Epidermal melanocyte (primary cell): ENCODE data around the gene TPRX1.
"Not testable (repeated sequence)": the region's sequence is repeated elsewhere in the genome, so short reads cannot be mapped to it uniquely, and the experiment has no call there.

Experiments
- DNase-seq: peaks from one replicate; pipeline ENCODE4 v3.0.0; 2011; ENCODE audit warnings: low spot score; ENCODE audit not compliant: insufficient read length

Gene TPRX1, protein sequence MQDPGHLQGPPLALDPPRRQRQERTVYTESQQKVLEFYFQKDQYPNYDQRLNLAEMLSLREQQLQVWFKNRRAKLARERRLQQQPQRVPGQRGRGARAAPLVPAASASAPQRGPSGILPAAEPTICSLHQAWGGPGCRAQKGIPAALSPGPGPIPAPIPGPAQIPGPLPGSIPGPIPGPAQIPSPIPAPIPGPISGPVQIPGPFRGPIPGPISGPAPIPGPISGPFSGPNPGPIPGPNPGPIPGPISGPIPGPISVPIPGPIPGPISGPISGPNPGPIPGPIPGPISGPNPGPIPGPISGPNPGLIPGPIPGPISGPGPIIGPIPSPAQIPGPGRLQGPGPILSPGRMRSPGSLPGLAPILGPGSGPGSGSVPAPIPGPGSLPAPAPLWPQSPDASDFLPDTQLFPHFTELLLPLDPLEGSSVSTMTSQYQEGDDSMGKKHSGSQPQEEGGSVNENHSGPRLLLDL

DNA sequence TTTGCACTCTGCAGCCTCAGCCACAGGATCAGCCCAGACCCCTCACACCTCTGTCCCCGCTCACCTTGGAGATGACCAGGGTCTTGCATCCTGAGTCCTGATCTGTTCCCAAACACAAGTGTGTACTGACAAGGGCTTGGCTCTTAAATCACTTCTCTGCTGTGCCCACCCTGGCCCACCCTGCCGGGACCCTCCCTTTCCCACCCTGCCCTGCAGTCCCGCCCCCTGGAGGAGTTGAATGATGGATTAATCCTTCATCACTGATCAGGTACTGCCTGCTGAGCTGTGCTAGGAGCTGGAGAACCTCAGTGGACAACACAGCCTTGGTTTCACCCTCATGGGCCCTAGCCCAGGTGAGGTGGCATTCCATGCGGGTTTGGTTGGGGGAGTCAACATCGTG is at the start of gene TPRX1:
TSS of gene TPRX1 (minus strand) at position 101 of the 400 bp plus-strand sequence. CDS start at position 89, 12 bp downstream.
- not testable (repeated sequence) for DNase-seq

DNA sequence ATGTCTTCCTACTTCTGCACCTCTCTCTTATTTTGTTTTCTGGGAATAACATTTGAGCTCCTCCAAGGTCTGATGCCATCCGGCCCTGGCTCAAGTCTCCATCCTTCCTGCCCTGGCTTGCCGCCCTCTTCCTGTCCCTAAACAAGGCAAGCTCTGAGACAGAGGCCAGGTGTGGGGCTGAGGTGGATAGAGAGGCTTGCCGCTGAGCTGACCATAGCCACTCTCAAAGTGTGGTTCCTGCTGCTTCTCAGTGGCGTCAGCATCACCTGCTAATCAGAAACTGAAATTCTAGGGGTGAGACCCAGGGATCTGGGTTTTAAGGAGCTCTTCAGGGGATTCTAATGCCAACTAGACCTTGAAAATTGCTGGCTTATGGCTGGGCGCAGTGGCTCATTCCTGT is 48.7 kb upstream of the TPRX1 start:
- no peak for DNase-seq

DNA sequence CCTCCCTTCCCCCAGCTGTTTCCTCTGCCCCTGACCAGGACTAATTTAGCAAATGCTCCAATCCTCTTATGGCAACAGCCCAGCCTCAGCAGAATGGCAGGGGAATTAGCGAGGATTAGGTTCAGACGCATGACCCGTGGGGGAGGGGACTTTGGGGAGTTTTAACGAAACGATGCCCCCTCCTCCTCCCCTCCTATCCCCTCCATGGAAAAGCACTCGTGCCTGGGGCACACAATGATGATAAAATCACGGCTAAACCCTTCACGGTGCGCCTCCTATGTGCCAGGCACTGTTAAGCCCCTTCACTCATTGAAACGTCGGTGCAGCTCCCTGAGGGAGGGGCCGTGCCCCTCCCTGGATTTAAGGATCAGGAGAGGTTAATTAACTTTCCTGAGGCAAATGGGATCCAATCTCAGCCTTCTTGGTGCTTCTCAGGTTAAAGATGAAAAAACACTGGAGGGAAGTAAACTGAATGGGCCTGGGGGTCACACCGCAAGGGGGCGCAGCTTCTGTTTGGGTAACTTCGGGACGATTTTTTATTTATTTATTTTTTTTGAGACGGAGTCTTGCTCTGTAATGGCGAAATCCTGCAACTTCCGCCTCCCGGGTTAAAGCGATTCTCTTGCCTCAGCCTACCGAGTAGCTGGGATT is 44.6 kb upstream of the TPRX1 start:
- no peak for DNase-seq

DNA sequence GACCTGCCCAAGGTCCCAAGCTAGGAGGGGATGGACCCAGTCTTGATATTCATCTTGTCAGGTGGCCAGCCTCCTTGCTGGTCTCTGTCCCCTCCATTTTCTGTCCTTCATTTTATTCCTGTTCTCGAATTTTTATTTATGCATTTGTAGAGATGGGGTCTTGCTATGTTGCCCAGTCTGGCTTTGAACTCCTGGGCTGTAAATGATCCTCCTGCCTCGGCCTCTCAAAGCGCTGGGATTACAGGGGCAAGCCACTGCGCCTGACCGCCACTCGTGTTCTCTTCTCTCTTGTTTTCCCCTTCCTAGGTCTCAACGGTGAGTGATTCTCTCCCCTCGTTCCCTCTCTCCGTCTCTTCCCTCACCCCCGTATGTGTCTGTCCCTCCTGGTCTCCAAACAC is 44.1 kb upstream of the TPRX1 start:
- no peak for DNase-seq

DNA sequence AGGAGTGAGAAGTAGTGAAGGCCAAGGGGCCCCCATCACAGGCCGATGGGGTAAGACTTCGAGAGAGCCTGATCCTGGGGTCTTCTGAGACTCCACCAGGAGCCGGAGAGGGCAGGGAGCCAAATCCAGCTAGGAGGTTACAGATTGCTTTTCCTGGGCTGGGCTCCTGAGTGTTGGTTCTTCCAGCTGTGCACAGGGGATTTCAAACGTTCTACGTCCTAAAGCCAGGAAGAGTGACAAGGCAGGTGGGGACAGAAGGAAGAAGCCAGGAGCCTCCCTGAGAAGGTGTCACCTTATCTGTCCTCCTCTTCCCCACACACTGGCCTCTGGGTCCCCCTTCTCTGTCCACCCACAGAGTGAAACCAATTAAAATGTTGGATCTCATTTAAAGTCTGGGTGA is 38.6 kb upstream of the TPRX1 start:
- DNase-seq: no peak

DNA sequence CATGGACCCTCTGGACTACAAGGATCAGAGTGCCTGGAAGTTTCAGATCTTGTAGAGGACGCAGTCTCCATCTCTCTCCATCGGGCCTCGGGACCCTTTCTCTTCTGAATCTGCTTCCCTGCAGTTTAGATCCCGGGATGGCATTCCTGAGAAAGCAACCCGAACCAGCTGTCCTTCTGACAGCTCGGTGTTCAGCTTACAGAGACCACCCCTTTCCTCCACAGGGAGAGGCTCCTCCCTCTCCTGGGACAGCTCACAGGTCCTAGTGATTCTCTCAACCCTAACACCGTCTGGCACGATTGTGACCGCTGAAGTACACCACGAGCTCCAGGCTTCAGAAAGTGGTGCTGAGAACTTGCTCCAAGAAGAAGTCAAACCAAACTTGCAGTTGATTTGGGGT is 35.6 kb upstream of the TPRX1 start:
- no peak for DNase-seq

DNA sequence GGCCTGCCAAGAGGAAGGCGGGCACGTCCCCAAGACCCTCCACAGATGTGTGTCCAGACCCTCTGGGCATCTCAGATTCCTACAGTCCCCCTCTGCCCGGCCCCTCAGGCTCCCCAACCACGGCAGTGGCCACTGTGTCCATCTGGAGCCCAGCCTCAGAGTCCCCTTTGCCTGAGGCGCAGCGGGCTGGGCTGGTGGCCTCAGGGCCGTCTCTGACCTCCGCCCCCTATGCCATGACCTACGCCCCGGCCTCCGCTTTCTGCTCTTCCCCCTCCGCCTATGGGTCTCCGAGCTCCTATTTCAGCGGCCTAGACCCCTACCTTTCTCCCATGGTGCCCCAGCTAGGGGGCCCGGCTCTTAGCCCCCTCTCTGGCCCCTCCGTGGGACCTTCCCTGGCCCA is 35.1 kb upstream of the TPRX1 start:
- DNase-seq: no peak

DNA sequence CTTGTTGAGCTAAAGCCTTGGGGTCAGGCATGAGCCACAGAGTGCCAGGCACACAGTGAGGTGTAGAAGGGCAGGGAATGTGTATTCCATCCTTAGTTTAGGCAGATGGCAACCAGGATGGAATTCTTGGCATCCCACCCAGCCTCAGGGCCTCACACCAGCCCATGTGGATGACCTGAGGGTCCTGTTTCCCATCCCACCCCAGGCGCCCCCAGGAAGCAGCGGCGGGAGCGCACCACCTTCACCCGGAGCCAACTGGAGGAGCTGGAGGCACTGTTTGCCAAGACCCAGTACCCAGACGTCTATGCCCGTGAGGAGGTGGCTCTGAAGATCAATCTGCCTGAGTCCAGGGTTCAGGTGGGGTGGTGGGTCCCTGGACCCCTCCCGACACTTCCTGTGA is 31.7 kb upstream of the TPRX1 start:
- no peak for DNase-seq

DNA sequence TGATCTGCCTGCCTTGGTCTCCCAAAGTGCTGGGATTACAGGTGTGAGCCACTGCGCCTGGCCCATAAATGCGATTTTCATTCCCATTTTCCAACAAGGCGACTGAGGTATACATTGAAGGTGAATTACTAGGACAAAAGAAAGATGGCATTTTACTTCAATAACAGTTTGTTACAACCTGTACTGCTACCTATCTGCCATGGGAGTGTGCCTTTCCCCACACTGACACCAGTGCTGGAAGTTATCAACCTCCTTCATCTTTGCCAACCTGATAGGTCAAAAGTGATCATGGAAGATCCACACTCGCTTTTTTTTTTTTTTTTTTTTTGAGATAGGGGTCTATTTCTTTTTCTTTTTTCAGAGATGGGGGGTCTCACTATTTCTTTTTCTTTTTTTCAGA is 28.4 kb upstream of the TPRX1 start:
- DNase-seq: no peak

DNA sequence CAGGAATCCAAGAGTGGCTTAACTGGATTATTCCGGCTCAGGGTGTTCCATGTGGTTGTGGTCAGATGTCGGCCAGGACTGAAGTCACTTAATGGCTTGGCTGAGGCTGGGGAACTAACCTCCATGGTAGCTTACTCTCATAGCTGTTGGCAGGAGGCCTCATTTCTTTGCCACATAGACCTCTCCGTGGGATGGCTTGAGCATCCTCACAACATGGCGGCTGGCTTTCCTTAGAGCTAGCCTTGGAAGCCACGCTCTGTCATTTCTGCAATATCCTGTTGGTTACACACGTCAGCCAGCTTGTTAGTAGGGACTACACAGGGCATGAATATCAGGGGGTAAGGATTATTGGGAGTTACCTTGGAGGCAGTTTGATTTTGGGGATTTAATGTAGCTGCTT is 22.4 kb upstream of the TPRX1 start:
- DNase-seq: no peak

DNA sequence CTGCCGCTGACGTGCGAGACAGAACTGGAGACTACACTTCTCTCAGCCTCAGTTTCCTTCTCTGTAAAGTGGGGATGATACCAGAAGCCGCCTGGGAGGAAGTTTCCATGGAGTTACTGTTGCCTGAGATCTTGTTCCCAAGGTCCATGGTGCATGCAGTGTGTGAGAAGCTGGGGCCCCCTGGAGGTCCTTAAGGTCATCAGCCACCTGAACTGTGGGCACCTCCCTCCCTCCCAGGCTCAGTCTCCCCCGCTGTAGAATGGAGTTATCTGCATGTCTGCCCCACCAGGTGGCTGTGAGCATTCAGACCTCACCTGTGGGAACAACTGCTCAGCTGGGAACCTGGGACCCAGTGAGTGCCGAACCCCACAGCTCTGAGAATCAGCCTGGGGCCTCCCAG is 20.0 kb upstream of the TPRX1 start:
- no peak for DNase-seq

DNA sequence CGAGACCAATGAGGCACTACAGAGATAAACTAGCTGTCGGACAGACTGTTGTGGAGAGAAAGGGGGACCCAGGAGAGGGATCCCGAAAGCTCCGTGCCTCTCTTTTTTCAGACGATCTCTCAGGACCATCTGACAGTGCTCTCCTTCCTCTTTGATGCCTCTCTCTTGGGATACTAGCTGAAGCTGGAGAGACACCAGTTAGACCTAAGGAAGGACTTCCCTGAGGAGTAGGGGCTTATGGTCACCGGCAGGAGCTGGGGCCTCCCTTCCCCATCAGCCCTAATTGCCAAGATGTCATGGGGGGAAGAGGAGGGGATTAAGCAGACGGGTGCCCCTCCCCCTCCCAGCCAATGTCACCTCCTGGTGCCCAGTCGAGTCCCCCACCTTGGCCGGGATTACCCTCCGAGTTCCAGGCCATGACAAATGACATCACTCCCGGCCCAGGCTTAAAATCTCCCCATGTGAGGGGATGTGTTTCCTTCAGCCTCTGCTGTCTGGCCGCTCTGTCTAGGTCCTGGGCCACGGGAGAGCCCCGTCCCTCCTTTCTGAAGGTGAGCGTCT is 17.2 kb upstream of the TPRX1 start, which contains the start of gene CRX:
TSS of gene CRX (plus strand) at position 478 of the 561 bp plus-strand sequence. CDS start 12,507 bp downstream, outside the sequence.
- DNase-seq: no peak

DNA sequence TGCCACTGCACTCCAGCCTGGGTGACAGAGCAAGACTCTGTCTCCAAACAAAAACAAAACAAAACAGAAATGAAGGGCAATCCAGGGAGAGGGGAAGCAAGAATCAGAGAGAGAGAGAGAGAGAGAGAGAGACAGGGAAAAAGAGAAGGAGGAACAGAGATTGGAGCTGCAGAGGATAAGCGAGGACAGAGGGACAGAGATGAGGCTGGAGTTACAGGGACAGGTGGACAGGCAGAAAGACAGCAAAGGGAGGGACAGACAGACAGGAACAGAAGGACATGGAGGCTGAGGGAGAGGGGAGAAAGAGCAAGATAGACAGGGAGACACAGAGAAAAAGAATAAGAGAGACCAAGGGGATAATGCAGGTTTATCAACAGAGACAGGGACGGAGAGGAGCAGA is 16.1 kb upstream of the TPRX1 start:
- DNase-seq: no peak

DNA sequence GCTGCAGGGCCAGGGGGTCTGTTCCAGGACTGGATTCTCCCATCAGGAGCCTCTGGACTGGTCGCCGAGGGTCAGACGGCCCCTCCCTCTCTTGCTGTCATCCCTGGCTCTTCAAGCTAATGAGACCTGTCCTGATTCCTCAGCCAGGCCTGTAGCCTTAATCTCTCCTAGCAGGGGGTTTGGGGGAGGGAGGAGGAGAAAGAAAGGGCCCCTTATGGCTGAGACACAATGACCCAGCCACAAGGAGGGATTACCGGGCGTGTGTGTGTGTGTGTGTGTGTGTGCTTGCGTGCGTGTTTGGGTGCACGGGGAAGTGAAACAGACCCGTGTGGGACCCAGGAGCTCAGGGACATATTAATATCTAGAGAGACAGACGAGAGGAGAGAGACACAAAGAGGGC is 15.5 kb upstream of the TPRX1 start:
- DNase-seq: no peak

DNA sequence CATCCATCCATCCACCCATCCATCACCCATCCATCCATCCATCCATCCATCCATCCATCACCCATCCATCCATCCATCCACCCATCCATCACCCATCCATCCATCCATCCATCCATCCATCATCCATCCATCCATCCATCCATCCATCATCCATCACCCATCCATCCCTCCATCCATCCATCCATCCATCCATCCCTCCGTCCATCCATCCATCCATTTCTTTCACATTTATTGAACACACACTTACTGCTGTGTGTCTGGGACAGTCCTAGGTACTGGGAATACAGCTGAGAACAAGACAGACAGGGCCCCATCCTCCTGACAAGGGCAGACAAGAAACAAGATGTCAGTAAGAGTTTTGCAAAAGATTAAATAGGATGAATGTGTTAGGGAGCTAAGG is 13.9 kb upstream of the TPRX1 start:
- DNase-seq: not testable (repeated sequence)

DNA sequence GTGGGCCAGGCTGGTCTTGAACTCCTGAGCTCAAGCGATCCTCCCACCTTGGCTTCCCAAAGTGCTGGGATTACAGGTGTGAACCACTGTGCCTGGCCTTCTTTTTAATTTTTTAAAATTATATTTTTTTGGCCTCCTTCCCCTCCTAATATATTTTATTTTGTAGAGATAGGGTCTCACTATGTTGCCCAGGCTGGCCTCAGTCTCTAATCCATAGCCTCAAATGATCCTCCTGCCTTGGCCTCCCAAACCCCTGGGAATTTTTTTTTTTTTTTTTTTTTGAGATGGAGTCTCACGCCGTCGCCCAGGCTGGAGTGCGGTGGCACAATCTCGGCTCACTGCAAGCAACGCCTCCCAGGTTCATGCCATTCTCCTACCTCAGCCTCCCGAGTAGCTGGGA is 11.9 kb upstream of the TPRX1 start:
- not testable (repeated sequence) for DNase-seq

DNA sequence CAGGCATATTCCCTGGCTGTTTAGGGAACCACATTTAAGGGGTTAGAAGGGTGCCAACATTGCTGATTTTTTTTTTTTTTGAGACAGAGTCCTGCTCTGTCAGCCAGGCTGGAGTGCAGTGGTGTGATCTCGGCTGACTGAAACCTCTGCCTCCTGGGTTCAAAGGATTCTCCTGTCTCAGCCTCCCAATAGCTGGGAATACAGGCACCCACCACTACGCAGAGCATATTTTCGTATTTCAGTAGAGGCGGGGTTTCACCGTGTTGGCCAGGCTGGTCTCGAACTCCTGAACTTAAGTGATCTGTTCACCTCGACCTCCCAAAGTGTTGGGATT is 9.6 kb upstream of the TPRX1 start:
- no peak for DNase-seq

DNA sequence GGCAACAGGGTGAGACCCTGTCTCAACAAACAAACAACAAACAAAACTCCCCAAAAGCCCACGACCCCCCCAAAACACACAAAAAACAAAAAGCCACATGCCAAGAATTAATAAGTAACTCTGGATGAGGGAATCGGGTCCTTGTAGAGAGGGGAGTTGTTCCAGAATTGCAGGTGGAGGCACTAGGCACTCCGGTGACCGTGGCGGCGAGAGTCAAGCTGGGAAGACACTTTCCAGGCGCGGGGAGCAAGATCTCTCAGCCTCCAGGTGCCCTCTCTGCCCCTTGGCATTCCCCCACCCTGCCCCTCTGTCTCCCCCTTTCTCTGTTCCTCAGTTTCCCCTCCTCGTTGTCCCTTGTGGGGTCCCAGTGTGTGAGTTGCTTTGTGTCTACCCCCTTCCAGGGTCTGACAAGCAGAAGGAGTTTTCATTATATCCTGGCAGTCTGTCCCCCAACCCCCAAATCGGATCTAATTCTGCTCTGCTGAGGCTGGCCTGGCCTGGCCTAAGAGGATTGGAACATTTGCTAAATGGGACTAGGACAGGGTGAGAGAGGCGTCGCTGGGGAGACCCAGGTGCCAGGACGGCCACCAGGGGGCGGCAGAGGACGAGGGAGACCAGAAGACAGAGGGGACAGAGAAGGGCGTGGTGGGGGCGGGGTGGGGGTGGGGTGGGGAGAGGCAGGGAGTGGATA is 9.1 kb upstream of the TPRX1 start:
- peak; percentile 42 for DNase-seq

DNA sequence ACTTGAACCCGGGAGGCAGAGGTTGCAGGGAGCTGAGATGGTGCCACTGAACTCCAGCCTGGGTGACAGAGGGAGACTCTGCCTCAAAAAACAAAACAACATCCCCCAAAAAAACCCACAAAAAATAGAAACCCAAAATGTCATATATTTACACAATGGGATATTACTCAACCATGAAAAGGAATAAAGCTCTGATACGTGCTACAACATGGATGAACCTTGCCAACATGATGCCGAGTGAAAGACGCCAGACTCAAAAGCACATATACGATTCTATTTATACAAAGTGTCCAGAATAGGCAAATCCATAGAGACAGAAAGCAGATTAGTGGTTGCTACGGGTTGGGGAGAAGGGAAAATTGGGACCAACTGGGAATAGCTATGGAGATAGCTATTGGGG is 2.1 kb upstream of the TPRX1 start:
- no peak for DNase-seq

DNA sequence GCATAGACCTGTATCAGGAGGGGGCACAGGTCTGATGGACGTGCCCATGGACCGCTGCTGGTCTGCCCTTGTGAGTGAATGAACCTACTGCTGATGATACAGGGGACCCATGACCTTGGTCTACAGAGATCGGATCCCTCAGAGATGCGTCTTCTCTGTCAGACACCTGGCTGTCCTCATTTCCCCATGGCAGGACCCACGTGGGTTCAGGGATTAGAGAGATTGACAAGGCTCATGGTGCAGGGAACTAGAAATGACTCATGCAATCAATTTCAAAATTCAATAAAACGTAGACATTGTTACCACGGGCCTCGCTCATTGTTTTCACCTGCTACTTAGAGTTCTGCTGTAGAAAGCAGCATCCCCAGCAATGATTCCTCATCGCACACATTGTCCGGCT is 962 bp upstream of the TPRX1 start:
- DNase-seq: no peak

DNA sequence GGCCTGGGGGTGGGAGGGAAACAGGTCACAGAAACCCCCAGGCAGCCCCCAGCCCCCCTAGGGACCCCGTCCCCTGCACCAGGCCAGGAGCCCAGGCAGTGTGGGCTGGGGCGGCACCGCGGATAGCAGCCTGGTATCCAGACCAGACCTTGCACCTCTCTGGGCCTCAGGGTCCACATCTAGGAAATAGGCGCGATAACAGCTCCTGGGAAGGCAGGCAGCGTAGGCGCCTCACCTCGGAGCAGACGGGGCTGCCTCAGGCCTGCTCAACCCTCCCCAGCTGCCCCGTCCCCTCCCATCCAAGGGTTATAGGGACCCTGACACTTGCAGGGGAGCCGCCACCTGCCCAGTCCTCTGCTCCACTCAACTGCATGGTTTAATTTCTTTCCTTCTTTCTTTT is 680 bp downstream of the TPRX1 start:
- DNase-seq: not testable (repeated sequence)

DNA sequence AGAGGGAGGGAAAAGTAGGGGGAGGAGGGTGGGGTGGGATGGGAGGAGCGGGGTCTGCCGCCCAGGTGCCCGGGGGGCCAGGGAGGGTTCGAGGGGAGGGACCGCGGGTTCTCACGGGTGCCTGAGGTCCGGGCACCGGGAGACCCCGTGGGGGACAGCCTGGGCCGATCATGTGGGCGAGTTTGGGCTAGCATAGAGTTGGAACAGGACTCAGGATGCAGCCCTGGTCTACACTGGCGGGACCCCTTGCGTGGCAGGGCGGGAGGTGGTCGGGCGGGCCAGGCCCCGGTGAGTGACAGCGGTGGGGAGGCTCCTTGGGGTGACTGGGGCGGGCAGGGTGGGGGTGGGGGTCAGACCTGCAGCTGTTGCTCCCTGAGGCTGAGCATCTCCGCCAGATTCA is 1.2 kb downstream of the TPRX1 start:
- not testable (repeated sequence) for DNase-seq
